Lower lobe of right lung (tissue), 2 donors: ENCODE results near the gene MTM1. TPM values are rescaled to one million over a fixed set of nuclear protein-coding genes. Genes with fewer than 3 reads are reported as not detected.

ENCODE experiments used
- ATAC-seq, 2 donors: fragments of 200-7000 bp; cut with Tn5 transposase; one replicate each; pipeline ENCODE4 v1.9.1; 2020 to 2022; ENCODE audit warnings: mild to moderate bottlenecking in 2 of 2, moderate library complexity in 2 of 2
- DNase-seq: peaks from one replicate; pipeline ENCODE4 v3.0.0-alpha.2; 2020
- H3K27ac ChIP-seq: fragments of 200-600 bp; one replicate; pipeline ENCODE4 v1.8.0; 2022
- H3K27me3 ChIP-seq: fragments of 200-600 bp; one replicate; pipeline ENCODE4 v1.8.0; 2022; ENCODE audit warnings: low read depth
- H3K36me3 ChIP-seq: fragments of 200-600 bp; one replicate; pipeline ENCODE4 v1.8.0; 2022; ENCODE audit warnings: mild to moderate bottlenecking
- H3K4me1 ChIP-seq: fragments of 200-600 bp; one replicate; pipeline ENCODE4 v1.8.0; 2022
- H3K4me3 ChIP-seq: fragments of 200-600 bp; one replicate; pipeline ENCODE4 v1.8.0; 2022; ENCODE audit warnings: mild to moderate bottlenecking
- H3K9me3 ChIP-seq: fragments of 200-600 bp; one replicate; pipeline ENCODE4 v1.8.0; 2022
- intact Hi-C: fragments of 100-400 bp; cut with DNase I; formaldehyde crosslinking; loops from one replicate; pipeline ENCODE4 v1.11.0; 2022
- total RNA-seq: library from RNA; stranded (reverse); fragmentation: NEBNext Ultra II Directional; extraction: Animal tissue kit (Norgen Biotek cat#: 25700); gene quantifications from one replicate; pipeline ENCODE4 v1.2.1, GENCODE V29; 2021
- TF ChIP-seq, protein P1 (sequence below): fragments of 200-600 bp; IDR thresholded peaks from one replicate; pipeline ENCODE4 v1.8.0; 2022; ENCODE audit warnings: antibody characterized with exemption, mild to moderate bottlenecking
- donor health status: DM: no; HTN: yes; CAD: no; lungs with severe emphysema.

Gene MTM1
- total RNA-seq, 1 donor from 2014 or later, result 29.7 TPM

DNA sequence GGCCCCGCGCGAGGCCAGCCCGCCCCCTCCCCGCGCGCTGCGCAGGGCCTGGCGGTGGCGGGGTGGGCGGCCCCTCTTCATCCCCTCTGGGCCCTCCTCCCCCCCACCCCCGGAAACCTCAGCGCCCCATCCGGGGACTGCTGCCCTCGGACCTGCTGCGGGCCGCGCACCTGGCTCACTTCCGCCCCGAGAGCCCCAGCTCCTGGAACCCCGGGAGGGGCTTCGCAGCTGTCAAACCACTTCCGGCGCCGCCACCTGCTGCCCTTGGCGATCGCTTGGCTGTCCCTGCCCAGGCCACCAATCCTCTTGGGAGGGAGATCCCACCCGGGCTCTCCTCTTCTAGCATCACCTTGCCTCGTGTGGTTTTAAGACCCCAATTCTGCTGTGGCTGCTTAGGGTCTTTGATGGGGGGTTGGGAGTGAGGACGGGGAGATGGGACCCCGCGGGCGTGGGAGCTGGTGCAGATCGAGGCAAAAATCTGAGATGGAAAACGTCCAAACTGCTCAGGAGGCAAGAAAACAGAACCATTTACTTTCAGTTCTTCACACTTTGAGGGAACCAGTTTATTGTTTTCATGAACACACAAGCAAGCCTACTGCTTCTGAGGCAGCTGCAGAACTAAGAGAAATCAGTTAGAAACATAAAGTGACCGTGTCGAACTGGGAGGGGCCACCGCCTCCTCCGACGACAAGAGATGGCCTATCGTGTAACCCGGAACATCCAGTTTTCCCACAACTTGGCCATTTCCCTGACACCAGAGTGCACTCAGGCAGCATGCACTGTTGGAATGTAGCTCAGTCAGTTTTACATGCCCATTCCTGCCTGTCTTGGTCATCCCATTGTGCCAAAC is 125.5 kb downstream of the MTM1 start:
- peaks cover 10% of the 10 kb centered on the region for H3K4me1 ChIP-seq
- peak overlapping the region; percentile 59 for H3K4me3 ChIP-seq
- no peaks in the 10 kb centered on the region for H3K27me3 ChIP-seq
- H3K36me3 ChIP-seq, result no peaks in the 10 kb centered on the region
- peak overlapping the region; percentile 81 for H3K27ac ChIP-seq
- DNase-seq (peak; percentile 76), ATAC-seq (peak; percentile 75 to 85)
- intact Hi-C loops, result no loop called here
- no peaks in the 10 kb centered on the region for H3K9me3 ChIP-seq
- TF ChIP-seq, protein P1, sequence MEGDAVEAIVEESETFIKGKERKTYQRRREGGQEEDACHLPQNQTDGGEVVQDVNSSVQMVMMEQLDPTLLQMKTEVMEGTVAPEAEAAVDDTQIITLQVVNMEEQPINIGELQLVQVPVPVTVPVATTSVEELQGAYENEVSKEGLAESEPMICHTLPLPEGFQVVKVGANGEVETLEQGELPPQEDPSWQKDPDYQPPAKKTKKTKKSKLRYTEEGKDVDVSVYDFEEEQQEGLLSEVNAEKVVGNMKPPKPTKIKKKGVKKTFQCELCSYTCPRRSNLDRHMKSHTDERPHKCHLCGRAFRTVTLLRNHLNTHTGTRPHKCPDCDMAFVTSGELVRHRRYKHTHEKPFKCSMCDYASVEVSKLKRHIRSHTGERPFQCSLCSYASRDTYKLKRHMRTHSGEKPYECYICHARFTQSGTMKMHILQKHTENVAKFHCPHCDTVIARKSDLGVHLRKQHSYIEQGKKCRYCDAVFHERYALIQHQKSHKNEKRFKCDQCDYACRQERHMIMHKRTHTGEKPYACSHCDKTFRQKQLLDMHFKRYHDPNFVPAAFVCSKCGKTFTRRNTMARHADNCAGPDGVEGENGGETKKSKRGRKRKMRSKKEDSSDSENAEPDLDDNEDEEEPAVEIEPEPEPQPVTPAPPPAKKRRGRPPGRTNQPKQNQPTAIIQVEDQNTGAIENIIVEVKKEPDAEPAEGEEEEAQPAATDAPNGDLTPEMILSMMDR, result no peak

DNA sequence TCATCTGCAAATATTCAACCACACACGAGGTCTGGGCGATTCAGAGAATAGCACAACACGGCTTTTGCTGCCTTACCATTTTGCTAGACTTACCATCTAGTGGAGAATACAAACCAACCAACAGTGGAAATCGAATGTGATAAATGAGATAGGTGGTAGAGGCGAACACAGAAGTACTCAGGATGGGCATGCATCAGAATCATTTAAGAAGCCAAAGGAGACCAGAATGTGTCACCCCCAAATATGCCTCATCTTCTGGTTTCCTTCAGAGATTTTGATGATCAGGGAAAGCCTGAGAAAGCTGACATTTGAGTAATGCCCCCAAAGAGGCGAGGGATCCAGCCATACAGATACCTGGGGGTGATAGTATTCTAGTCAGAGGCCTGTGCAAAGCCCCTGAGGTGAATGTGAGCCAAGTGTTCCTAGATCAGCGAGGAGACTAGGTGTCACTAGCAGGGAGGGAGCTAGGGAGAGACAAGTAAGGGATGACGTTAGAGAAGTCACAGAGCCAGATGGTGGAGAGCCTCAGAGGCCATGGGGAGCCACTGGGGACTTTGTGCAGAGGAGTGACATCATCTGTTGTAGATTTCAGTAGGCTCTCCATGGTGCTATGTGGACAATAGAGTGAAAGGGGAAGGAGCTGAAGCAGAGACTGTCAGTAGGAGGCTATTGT is 126.5 kb downstream of the MTM1 start:
- intact Hi-C loops, result no loop called here
- Histone ChIP-seq H3K36me3 (no peaks in the 10 kb centered on the region), H3K27ac (peak overlapping the region; percentile 81), H3K4me3 (no peak overlapping the region), H3K4me1 (peaks cover 10% of the 10 kb centered on the region), H3K27me3 (no peaks in the 10 kb centered on the region), H3K9me3 (no peaks in the 10 kb centered on the region)
- TF ChIP-seq, protein P1, result no peak
- no peak for DNase-seq
- ATAC-seq, result peak; percentile 13 to 29

DNA sequence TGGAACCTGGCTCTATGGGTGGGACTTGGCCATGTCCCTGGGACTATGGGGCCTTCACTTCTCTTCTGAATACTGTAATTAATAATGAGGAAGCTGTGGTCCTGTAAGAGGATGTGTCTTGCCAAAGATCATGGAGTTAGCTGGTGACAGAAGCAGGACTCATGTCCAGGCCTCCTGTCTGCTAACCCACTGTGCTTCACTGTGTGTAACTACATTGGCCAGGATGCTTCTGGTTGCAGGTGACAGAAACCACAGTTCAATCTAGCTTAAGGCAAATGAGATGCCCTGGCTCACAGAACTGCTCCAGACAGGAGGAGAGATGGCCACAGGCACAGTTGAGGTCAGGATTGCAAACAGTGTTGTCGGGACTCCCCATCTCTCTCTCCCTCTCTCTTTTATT is 127.9 kb downstream of the MTM1 start:
- Histone ChIP-seq H3K4me3 (no peak overlapping the region), H3K4me1 (peaks cover 10% of the 10 kb centered on the region), H3K27ac (no peak overlapping the region), H3K9me3 (no peaks in the 10 kb centered on the region), H3K36me3 (no peaks in the 10 kb centered on the region), H3K27me3 (no peaks in the 10 kb centered on the region)
- DNase-seq (no peak), ATAC-seq (peak; percentile 5 to 49)
- intact Hi-C loops, result no loop called here
- TF ChIP-seq, protein P1, result no peak

DNA sequence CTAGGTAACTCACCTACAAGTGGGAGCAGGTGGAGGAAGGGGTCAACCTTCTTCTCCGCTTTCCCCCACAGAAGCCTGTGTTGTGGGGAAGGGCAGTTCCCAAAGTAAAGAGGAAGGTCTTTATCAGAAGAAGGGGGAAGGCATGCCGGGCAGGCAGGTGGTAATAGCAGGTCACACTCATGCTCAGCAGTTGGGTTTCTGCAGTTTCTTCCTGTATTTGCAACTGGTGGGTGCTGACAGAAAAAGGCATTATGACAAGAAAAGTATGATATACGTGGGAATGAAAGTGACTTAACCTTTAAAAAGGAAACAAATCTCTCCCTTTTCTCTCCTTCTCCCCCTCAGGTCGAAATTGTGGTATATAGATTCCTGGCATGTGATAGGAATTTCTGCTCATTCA is 128.4 kb downstream of the MTM1 start:
- no peak for ATAC-seq
- Histone ChIP-seq H3K4me1 (peaks cover 10% of the 10 kb centered on the region), H3K9me3 (no peaks in the 10 kb centered on the region), H3K36me3 (no peaks in the 10 kb centered on the region), H3K27ac (no peak overlapping the region), H3K27me3 (no peaks in the 10 kb centered on the region), H3K4me3 (no peak overlapping the region)
- intact Hi-C loops, result no loop called here
- TF ChIP-seq, protein P1, result no peak
- no peak for DNase-seq

DNA sequence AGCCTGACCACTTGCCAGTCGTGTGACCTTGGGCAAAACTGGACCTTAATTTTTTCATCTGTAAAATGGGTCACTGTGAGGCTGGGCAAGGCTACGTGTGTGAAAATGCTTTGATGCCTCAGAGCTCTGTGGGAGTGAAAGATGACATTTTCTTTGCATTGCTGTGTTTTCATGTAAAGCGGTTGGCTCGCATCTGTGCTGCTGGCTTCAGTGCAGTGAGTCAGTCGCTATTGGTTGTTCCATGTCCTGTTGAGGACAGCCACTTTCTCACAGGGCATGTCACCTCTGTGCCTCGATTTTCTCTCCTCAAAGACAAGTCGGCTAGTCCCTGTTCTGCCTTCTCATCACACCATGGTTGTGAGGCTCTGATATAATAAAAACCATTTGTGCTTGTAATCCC is 129.2 kb downstream of the MTM1 start:
- no peaks in the 10 kb centered on the region for H3K9me3 ChIP-seq
- H3K4me3 ChIP-seq, result no peak overlapping the region
- no peak overlapping the region for H3K27ac ChIP-seq
- H3K27me3 ChIP-seq, result no peaks in the 10 kb centered on the region
- ATAC-seq (no peak), DNase-seq (no peak)
- H3K4me1 ChIP-seq, result peaks cover 10% of the 10 kb centered on the region
- TF ChIP-seq, protein P1, result no peak
- H3K36me3 ChIP-seq, result no peaks in the 10 kb centered on the region
- intact Hi-C loops, result no loop called here
